Common myeloid progenitor, CD34-positive (primary cell): Measurements from ENCODE around the gene ADGRB3.

Experiments used
- CTCF ChIA-PET: fragments of 350-600 bp; sonication (Branson Sonifier 250); formaldehyde crosslinking; loops from one replicate; lab custom pipeline; 2021; ENCODE audit warnings: antibody characterized with exemption; lab: Charles Lee
- POLR2A ChIA-PET: fragments of 350-600 bp; sonication (Branson Sonifier 250); formaldehyde crosslinking; loops from one replicate; lab custom pipeline; 2021; ENCODE audit warnings: antibody characterized with exemption; lab: Charles Lee
- DNase-seq, 3 donors: peaks; one replicate each; pipeline versions ENCODE4 v3.0.0 to v3.0.0-alpha.2; 2013
- H3K27ac ChIP-seq, 2 experiments: 1 replicate in 1 of 2; 2 replicates in 1 of 2; pipeline ENCODE4 v1.7.0; 2013; ENCODE audit warnings: inconsistent platforms in 2 of 2, low read length in 2 of 2, mild to moderate bottlenecking in 2 of 2, low read depth in 1 of 2, moderate library complexity in 1 of 2; ENCODE audit not compliant: severe bottlenecking in 2 of 2, insufficient read depth in 1 of 2, poor library complexity in 1 of 2
- H3K27me3 ChIP-seq, 5 experiments: replicated peaks in 2 of 5; 1 replicate in 3 of 5; 2 replicates in 2 of 5; pipeline versions ENCODE4 v1.6.1 to v1.7.0; 2013; ENCODE audit warnings: low read length in 4 of 5, mild to moderate bottlenecking in 2 of 5, moderate library complexity in 2 of 5, inconsistent platforms in 1 of 5; ENCODE audit not compliant: insufficient read depth in 5 of 5, control insufficient read depth in 4 of 5
- H3K36me3 ChIP-seq, 4 experiments: 1 replicate in 2 of 4; 2 replicates in 2 of 4; pipeline versions ENCODE4 v1.6.1 to v1.7.0; 2013; ENCODE audit warnings: low read length in 3 of 4, control low read depth in 1 of 4, mild to moderate bottlenecking in 1 of 4; ENCODE audit not compliant: control insufficient read depth in 4 of 4, insufficient read depth in 4 of 4
- H3K4me1 ChIP-seq, 4 experiments: 1 replicate in 3 of 4; 2 replicates in 1 of 4; pipeline versions ENCODE4 v1.6.1 to v1.7.1; 2013; ENCODE audit warnings: low read length in 3 of 4, mild to moderate bottlenecking in 3 of 4, control low read depth in 1 of 4, inconsistent platforms in 1 of 4, moderate library complexity in 1 of 4; ENCODE audit not compliant: control insufficient read depth in 4 of 4, insufficient read depth in 4 of 4; ENCODE audit errors: control extremely low read depth in 1 of 4
- H3K4me3 ChIP-seq, 7 experiments: 1 replicate in 4 of 7; 2 replicates in 3 of 7; pipeline versions ENCODE4 v1.5.1 to v1.7.0; 2013; ENCODE audit warnings: mild to moderate bottlenecking in 7 of 7, low read length in 6 of 7, moderate library complexity in 6 of 7, inconsistent platforms in 2 of 7, low read depth in 2 of 7, control low read depth in 1 of 7; ENCODE audit not compliant: insufficient read depth in 4 of 7, control insufficient read depth in 1 of 7; ENCODE audit errors: extremely low read depth in 1 of 7
- H3K9me3 ChIP-seq, 5 experiments: 1 replicate in 4 of 5; 2 replicates in 1 of 5; pipeline versions ENCODE4 v1.6.1 to v1.7.1; 2013; ENCODE audit warnings: low read length in 4 of 5, mild to moderate bottlenecking in 2 of 5, inconsistent platforms in 1 of 5, low read depth in 1 of 5, moderate library complexity in 1 of 5; ENCODE audit not compliant: control insufficient read depth in 4 of 5, insufficient read depth in 2 of 5; ENCODE audit errors: control extremely low read depth in 1 of 5
- WGBS: methylation state at CpG from one replicate; pipeline ENCODE4 v1.1.5; 2013; ENCODE audit not compliant: insufficient coverage; 5-methylcytosine and 5-hydroxymethylcytosine counted together

ADGRB3 gene

GRCh38 chr6:68653074-68653705 lies 18.1 kb downstream of the ADGRB3 start:
- POLR2A ChIA-PET = no interaction called here
- CTCF ChIA-PET = interaction anchor here (1.0 kb wide), 1 partner anchor 126 kb away, joined by 3 read pairs; no protein-coding TSS in a partner anchor
- H3K27me3 ChIP-seq = no peaks in the 10 kb centered on the region
- H3K9me3 ChIP-seq = no peaks in the 10 kb centered on the region
- no peak overlapping the region for H3K4me3 ChIP-seq
- peak; percentile 17 to 45 (median 18) for DNase-seq
- H3K27ac ChIP-seq = peak overlapping the region in 1 of 2 experiments; percentile 63
- peaks cover 0 to 9% (median 0%) of the 10 kb centered on the region in 4 experiments for H3K4me1 ChIP-seq
- WGBS = 0% methylated on average over 1 of the region's 3 CpGs
- H3K36me3 ChIP-seq = no peaks in the 10 kb centered on the region

GRCh38 chr6:68653706-68654089 lies 18.6 kb downstream of the ADGRB3 start:
- CTCF ChIA-PET = no interaction called here
- Histone ChIP-seq H3K36me3 (no peaks in the 10 kb centered on the region), H3K27ac (peak overlapping the region in 1 of 2 experiments; percentile 63), H3K27me3 (no peaks in the 10 kb centered on the region), H3K4me1 (peaks cover 0 to 9% (median 0%) of the 10 kb centered on the region in 4 experiments), H3K9me3 (no peaks in the 10 kb centered on the region), H3K4me3 (no peak overlapping the region)
- no CpG with 5 or more reads among the region's 2 CpGs for WGBS
- POLR2A ChIA-PET = no interaction called here
- no peak for DNase-seq

GRCh38 chr6:68654134-68654533 lies 19.1 kb downstream of the ADGRB3 start:
- H3K27me3 ChIP-seq = no peaks in the 10 kb centered on the region
- H3K4me3 ChIP-seq = no peak overlapping the region
- no CpG with 5 or more reads among the region's 2 CpGs for WGBS
- peaks cover 0 to 9% (median 0%) of the 10 kb centered on the region in 4 experiments for H3K4me1 ChIP-seq
- H3K9me3 ChIP-seq = no peaks in the 10 kb centered on the region
- peak overlapping the region in 1 of 2 experiments; percentile 63 for H3K27ac ChIP-seq
- ChIA-PET POLR2A (no interaction called here), CTCF (no interaction called here)
- H3K36me3 ChIP-seq = no peaks in the 10 kb centered on the region
- no peak for DNase-seq

- Histone ChIP-seq H3K4me3 (no peak overlapping the region), H3K27me3 (no peaks in the 10 kb centered on the region), H3K27ac (no peak overlapping the region), H3K9me3 (no peaks in the 10 kb centered on the region), H3K4me1 (peaks cover 0 to 9% (median 0%) of the 10 kb centered on the region in 4 experiments), H3K36me3 (no peaks in the 10 kb centered on the region)
- WGBS = no CpG with 5 or more reads among the region's 1 CpG
- ChIA-PET CTCF (no interaction called here), POLR2A (no interaction called here)
- DNase-seq = no peak
These were observed 19.9 kb downstream of the ADGRB3 start for GRCh38 chr6:68655028-68655427.

- no peaks in the 10 kb centered on the region for H3K9me3 ChIP-seq
- CTCF ChIA-PET = interaction anchor here (1.6 to 2.6 kb wide), 2 partner anchors 20 to 121 kb away, joined by 4 to 7 read pairs; no protein-coding TSS in a partner anchor
- POLR2A ChIA-PET = no interaction called here
- no peak overlapping the region for H3K4me3 ChIP-seq
- WGBS = 89% methylated on average over 2 of the region's 3 CpGs
- DNase-seq = no peak
- H3K4me1 ChIP-seq = no peaks in the 10 kb centered on the region
- H3K36me3 ChIP-seq = no peaks in the 10 kb centered on the region
- no peak overlapping the region for H3K27ac ChIP-seq
- no peaks in the 10 kb centered on the region for H3K27me3 ChIP-seq
These were observed 22.5 kb downstream of the ADGRB3 start for GRCh38 chr6:68657374-68658139.

- H3K36me3 ChIP-seq = no peaks in the 10 kb centered on the region
- no peak overlapping the region for H3K4me3 ChIP-seq
- H3K9me3 ChIP-seq = no peaks in the 10 kb centered on the region
- no CpG with 5 or more reads among the region's 2 CpGs for WGBS
- H3K4me1 ChIP-seq = no peaks in the 10 kb centered on the region
- no peaks in the 10 kb centered on the region for H3K27me3 ChIP-seq
- ChIA-PET POLR2A (no interaction called here), CTCF (interaction anchor here (1.6 to 2.6 kb wide), 2 partner anchors 21 to 120 kb away, joined by 4 to 7 read pairs; no protein-coding TSS in a partner anchor)
- no peak overlapping the region for H3K27ac ChIP-seq
- no peak for DNase-seq
These were observed 23.3 kb downstream of the ADGRB3 start for GRCh38 chr6:68658338-68658737.

- CTCF ChIA-PET = no interaction called here
- POLR2A ChIA-PET = no interaction called here
- Histone ChIP-seq H3K36me3 (no peaks in the 10 kb centered on the region), H3K4me3 (no peak overlapping the region), H3K27me3 (no peaks in the 10 kb centered on the region), H3K27ac (no peak overlapping the region), H3K9me3 (no peaks in the 10 kb centered on the region), H3K4me1 (peaks cover 0 to 3% (median 2%) of the 10 kb centered on the region in 4 experiments)
- DNase-seq = no peak
These were observed 38.2 kb downstream of the ADGRB3 start for GRCh38 chr6:68673255-68673654.
